ENCODE measurements around the gene HS3ST6.

DNA sequence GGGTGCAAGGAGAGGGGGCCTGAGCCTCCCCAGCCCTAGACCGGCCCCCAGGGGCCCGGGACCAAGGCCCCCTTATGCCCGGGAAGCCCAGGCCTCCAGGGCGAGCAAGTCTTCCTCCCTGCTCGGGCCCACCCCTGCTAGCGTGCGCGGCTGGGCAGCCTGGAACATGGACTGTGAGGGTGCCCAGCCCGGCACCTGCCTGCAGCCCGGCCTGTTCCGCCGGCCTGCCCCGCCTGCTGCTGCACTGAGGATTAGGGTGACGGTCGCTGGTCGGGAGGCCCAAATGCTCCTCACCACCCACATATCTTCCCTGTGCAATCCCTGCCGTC is 6.0 kb downstream of the HS3ST6 start:
- TF ChIP-seq, protein P1, sequence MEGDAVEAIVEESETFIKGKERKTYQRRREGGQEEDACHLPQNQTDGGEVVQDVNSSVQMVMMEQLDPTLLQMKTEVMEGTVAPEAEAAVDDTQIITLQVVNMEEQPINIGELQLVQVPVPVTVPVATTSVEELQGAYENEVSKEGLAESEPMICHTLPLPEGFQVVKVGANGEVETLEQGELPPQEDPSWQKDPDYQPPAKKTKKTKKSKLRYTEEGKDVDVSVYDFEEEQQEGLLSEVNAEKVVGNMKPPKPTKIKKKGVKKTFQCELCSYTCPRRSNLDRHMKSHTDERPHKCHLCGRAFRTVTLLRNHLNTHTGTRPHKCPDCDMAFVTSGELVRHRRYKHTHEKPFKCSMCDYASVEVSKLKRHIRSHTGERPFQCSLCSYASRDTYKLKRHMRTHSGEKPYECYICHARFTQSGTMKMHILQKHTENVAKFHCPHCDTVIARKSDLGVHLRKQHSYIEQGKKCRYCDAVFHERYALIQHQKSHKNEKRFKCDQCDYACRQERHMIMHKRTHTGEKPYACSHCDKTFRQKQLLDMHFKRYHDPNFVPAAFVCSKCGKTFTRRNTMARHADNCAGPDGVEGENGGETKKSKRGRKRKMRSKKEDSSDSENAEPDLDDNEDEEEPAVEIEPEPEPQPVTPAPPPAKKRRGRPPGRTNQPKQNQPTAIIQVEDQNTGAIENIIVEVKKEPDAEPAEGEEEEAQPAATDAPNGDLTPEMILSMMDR (IDR thresholded peaks at IDR 0.05), result no peak
- no peak for TF ChIP-seq POLR2A (IDR thresholded peaks at IDR 0.05)
